CD4-positive, alpha-beta T cell treated with Interleukin-21 for 1 hour (primary cell): ENCODE data around the gene OGFOD2.
"Not testable (repeated sequence)": the region's sequence is repeated elsewhere in the genome, so short reads cannot be mapped to it uniquely, and the experiment has no call there.

Experiments used
- DNase-seq: peaks from one replicate; pipeline ENCODE4 v3.0.0-alpha.2; 2020

Gene OGFOD2

DNA sequence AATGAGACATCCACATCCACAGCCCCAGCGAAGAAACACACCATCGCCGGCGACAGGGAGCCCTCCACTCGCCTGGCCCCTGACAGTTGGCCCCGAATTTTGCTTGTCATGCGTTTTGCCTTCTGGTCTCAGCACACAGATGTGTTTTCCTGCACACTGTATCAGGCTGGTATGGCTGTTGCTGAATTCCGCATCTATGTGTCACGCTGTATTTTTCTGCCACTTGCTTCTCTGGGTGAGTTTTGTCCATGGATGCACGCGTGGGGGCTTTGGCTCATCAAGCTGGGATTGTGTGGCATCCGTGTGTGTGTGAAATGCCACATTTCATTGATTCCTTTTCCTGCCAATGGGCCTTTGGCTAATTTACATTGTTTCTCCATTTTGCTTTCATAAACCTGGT lies 31.9 kb downstream of the OGFOD2 start:
- DNase-seq: no peak

DNA sequence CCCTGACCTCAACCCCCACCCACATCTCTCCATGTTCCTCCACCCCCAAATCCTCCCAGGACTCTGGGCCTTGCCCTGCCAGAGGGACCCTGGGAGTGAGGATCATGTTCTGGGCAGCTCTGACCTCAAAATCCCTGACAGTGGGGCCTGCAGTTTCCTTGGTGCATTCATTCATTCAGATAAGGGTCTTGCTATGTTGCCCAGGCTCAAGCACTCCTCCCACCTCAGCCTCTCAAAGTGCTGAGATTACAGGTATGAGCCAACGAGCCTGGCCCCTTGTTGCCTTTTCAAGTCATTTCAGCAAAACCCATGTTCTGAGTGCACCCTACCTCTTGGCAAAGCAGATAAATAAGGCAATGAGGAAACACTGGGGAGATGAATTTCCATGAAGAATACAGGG lies 35.1 kb downstream of the OGFOD2 start:
- DNase-seq: no peak

DNA sequence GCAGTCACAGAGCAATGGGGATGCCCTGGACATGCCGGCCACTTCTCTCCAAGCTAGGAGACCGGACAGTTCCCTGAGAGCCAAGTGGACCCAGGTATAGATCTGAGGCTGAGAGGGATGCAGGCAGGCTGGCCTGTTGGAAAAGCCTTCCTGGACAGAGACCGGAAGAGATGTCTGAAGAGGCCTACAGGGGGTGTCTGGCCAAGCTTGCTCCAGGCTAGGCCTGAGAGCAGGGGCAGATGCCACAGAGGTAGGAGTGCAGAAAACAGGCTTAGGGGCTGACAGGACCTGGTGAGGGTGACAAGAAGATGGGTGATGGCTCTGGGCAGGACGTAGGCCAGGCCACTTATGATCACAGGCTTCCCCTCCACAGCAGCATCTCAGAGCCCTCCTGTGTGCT lies 35.6 kb downstream of the OGFOD2 start:
- no peak for DNase-seq

DNA sequence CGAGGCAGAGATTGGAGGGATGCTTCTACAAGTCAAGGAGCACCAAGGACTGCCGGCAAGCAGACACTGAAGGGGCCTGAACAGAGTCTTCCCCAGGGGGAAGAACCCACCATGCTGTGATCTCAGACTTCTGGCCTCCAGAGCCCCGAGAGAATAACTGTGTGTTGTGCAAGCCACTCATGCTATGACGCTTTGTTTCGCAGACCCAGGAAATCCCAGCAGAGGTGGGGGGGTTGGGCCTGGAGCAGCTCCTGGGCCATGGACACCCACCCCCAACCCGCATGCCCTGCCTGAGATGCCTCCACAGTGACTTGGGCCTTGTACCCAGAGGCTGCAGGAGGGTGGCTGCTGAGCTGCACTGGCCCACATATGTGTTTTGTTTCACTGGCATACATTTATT lies 36.7 kb downstream of the OGFOD2 start:
- no peak for DNase-seq

DNA sequence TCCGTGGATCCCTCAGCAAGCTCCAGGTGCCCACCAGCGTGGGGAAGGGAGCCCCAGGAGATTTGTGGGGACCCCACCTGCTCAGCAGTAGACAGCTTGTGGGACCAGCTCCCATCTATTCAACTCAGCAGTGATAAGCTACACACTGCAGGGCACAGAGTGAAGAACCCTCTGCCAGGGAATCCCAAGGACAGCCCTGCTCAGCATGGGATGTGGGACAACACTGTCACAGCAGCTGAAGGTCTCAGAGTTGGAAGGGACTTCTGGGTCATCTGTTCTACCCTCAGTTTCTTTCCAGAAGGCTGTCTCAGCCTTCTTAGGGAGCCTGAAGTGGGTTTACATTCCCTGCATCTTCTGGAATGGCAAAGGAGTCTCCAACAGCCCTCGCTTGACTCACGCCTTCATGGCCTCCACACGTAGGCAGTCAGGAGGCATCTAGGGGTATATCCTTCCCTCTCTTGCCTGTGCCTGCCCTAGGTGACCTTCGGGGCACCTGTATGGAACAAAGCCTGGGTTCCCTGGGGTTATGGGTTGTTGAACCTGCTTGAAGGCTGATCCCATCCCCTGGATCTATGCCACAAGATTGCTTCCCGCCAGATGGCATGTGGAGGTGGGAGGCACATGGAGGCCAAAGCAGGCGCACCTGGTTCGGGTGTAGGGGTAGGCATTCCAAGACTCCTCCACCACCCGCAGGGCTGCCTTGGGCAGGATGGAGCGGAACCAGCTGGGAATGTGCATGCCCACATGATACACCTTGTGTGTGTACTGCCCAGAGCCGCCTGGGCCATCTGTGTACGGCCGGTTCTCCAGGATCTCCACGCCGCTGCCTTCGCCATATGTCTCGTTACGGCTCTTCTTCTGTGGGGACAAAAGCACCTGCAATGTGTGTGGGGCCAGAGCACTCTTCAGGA lies 38.4 kb downstream of the OGFOD2 start:
- no peak for DNase-seq

- DNase-seq: not testable (repeated sequence)
Observed at GRCh38 chr12:123014473-123014872, 39.4 kb downstream of the OGFOD2 start.

DNA sequence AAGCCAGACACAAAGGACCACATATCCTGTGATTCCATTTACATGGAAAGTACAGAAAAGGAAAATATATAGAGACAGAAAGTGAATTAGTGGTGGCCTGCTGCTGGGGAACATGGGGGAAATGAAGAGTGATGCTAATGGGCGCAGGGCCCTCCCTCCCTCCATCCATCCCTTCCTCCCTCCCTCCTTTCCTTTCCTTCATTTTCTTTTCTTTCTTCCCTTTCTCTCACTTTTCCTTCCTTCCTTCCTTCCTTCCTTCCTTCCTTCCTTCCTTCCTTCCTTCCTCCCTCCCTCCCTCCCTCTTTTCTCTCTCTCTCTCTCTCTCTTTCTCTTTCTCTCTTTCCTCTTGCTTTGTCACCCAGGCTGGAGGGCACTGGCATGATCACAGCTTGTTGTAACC lies 42.7 kb downstream of the OGFOD2 start:
- no peak for DNase-seq

DNA sequence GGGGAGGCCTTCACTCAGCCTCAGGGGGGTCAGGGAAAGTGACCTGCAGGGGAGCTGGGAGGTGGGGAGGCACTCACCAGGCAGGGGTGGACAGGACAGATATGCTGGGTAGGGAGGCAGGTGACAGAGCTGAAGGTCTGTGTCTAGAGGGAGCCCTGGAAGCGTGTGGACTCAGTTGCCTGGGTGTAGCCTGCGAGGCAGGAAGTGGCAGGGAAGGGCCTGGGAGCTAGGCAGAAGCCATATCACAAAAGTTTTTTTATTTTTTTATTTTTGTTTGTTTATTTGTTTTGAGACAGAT lies 44.7 kb downstream of the OGFOD2 start:
- no peak for DNase-seq

- no peak for DNase-seq
Observed at GRCh38 chr12:123021688-123022604, 46.9 kb downstream of the OGFOD2 start.

DNA sequence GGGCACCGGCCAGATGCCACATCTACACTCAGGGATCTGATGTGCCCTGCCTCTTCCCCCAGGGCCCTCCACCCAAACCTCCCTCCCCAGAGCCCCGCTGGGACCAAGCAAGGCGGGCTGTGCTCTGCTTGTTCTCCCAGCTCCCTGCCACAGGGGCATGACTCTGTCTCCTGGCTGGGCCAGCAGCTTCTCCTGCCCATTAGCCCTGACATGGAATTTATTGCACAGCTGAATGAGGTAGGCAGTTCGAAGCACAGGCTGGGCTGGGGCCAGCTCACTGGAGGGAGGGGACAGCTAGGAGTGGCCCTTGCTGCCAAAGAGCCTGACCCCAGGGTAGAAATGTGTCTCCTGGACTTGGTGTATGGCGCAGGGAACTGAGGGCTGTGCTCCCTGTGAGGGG lies 47.8 kb downstream of the OGFOD2 start:
- DNase-seq: no peak

DNA sequence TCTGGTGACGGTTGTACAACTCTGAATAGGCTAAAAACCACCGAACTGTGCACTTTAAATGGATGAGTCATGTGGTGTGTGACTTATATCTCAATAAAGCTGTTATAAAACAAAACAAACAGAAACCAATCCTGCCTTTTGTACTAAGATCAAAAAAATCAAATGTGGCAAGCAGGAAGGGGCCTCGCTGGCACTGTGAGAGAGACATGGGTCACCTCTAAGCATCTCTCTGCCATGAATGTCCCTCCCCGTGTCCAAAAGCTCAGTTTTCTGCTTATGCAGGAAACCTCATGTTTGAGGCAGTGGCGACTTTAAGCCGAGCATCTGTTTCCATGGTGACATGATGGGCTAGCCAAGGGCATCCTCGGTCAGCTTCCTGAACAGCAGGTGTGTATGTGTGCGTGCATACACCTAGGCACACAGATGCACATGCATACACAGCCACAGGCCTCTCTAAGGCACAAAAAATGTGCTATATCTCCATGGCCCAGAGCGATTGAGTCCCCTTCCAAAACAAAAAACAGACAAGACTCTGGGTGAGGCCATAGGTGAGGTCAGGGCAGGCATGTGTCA lies 49.9 kb downstream of the OGFOD2 start:
- no peak for DNase-seq

- no peak for DNase-seq
Observed at GRCh38 chr12:123026094-123026853, 51.2 kb downstream of the OGFOD2 start.

DNA sequence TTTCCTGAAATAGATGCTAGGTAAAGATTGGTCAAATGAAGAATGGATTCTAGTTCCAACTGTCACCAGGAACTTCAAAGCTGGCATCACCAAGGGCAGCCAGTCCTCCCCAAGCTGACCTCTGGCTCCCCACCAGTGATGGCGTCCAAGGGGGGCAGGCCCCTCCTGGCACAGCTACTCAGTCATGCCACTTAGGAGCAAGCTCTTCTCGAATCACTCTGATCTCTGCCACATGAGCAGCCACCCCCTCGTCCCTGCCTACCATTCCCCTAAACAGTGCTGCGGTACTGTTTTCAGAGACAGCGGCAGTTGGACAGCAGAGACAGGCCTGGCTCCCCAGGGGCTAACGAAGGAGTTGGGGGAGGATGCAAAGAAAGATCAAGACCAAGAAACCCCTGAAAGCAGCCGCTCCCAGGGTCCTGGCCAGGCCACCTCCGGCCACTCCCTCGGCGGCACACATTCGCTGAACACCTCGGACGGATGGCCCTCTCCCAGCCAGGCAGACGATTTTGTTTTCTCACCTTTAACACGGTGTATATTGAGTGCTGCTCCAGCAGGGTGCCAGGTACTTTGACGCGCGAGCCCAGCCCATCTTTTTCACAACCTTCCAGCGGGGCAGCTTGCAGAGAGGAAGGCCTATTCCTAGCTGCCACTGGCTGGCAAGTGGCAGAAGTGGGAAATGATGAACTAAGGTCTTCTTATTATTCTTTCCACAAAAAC lies 52.8 kb downstream of the OGFOD2 start:
- DNase-seq: no peak

DNA sequence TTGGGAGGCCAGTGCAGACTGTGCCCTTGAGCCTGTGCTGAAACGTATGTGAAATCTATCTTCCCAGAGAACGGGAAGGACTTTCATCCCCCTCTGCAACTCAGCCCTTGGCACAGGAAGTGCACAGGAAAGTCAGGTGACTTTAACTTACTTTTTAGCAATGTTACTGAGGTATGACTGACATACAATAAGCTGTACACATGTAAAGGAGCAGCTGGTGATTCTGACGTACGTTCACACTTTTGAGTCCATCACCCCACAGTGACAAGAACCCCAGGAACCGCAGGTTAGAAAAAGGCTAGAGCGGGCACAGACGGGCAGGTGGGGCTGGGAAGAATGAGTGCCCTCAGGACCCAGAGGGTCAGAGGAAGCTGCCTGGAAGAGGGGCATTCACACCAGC lies 53.4 kb downstream of the OGFOD2 start:
- DNase-seq: no peak

DNA sequence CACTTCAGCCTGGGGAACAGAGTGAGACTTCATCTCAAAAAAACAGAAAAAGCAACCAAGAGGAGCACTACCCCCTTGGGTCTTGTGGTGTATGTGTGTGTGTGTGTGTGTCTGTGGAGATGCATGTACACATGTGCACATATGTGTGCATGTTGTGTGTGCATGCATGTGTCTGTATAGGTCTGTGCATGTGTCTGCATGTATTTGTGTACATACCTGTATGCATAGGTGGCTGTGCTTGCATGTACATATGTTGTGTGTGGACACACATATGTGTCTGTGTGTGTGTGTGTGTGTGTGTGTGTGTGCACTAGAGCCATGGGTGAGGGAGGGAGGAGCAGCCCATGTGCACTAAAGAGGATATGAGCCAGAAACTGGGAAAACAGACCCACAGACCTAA lies 54.5 kb downstream of the OGFOD2 start:
- no peak for DNase-seq
